HEK293 (cell line): ENCODE results near the gene ARNT2.

ENCODE experiments used
- HOXC10 ChIP-seq: sonication (generic); formaldehyde crosslinking; IDR thresholded peaks from 2 replicates; pipeline ENCODE4 v1.8.1; 2023; ENCODE audit warnings: mild to moderate bottlenecking, missing genetic modification reagents
- OVOL3 ChIP-seq: fragments of 450-650 bp; formaldehyde crosslinking; IDR thresholded peaks from 2 replicates; pipeline ENCODE4 v1.5.1; 2016; ENCODE audit warnings: missing biosample characterization, missing genetic modification characterization
- TRIM28 ChIP-seq: IDR thresholded peaks from 2 replicates; pipeline ENCODE4 v1.6.1; 2011; ENCODE audit warnings: low read length, control low read depth, borderline replicate concordance
- YY1 ChIP-seq: fragments of 450-650 bp; formaldehyde crosslinking; IDR thresholded peaks from 2 replicates; pipeline ENCODE4 v1.5.1; 2018; ENCODE audit warnings: missing biosample characterization, missing genetic modification characterization
- ZFP3 ChIP-seq: fragments of 450-650 bp; formaldehyde crosslinking; IDR thresholded peaks from 2 replicates; pipeline ENCODE4 v1.5.1; 2016; ENCODE audit warnings: low read depth, missing biosample characterization, missing genetic modification characterization
- ZNF121 ChIP-seq: fragments of 450-650 bp; formaldehyde crosslinking; IDR thresholded peaks from 2 replicates; pipeline ENCODE4 v1.5.1; 2016; ENCODE audit warnings: missing biosample characterization, missing genetic modification characterization
- ZNF23 ChIP-seq: fragments of 450-650 bp; formaldehyde crosslinking; IDR thresholded peaks from 2 replicates; pipeline ENCODE4 v1.5.1; 2016; ENCODE audit warnings: missing biosample characterization, missing genetic modification characterization, borderline replicate concordance
- ZNF274 ChIP-seq, 2 experiments: fragments of 200-500 bp in 1 of 2; fragments of 450-650 bp in 1 of 2; sonication (Bioruptor generic) in 1 of 2; formaldehyde crosslinking in 1 of 2; IDR thresholded peaks; 2 replicates each; pipeline versions ENCODE4 v1.5.1 to v1.6.1; 2014 to 2016; ENCODE audit warnings: borderline replicate concordance in 1 of 2, inconsistent platforms in 1 of 2, low read length in 1 of 2, missing biosample characterization in 1 of 2, missing genetic modification characterization in 1 of 2
- ZNF549 ChIP-seq: fragments of 450-650 bp; IDR thresholded peaks from 2 replicates; pipeline ENCODE4 v1.5.1; 2018; ENCODE audit warnings: missing biosample characterization, missing genetic modification characterization, mild to moderate bottlenecking, inconsistent platforms, moderate library complexity
- TF ChIP-seq, protein P1 (sequence below): fragments of 450-650 bp; formaldehyde crosslinking; IDR thresholded peaks from 2 replicates; pipeline ENCODE4 v1.5.1; 2016; ENCODE audit warnings: missing biosample characterization, missing genetic modification characterization
- TF ChIP-seq, protein P2 (sequence below): fragments of 450-650 bp; formaldehyde crosslinking; IDR thresholded peaks from 2 replicates; pipeline ENCODE4 v1.5.1; 2016; ENCODE audit warnings: missing biosample characterization, missing genetic modification characterization

DNA sequence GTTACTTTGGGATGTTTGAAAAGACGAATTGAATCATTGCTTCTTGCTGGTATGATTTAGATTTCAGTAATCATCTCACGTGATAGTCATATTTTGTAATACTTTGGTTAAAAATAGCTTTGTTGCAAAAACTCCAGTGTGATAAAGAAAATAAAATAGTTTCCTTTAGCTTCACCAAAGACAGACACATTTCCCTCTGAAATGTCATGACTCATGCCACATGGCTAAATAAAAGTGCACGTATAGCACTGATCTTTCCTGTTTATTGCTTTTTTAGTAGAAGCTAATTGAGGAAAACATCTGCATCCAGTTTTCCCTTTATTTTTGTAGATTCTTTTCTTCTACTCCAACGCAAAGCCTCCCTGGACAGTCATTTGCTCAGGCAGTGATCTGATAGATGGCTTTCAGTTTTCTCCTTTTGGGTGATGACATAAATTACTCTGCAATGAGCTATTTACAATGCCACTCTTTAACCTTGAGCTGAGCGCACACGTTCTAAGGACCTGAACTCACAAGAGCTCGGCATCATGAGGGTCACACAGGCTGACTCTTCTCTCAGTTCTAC is 84.9 kb downstream of the ARNT2 start:
- TF ChIP-seq, protein P1, sequence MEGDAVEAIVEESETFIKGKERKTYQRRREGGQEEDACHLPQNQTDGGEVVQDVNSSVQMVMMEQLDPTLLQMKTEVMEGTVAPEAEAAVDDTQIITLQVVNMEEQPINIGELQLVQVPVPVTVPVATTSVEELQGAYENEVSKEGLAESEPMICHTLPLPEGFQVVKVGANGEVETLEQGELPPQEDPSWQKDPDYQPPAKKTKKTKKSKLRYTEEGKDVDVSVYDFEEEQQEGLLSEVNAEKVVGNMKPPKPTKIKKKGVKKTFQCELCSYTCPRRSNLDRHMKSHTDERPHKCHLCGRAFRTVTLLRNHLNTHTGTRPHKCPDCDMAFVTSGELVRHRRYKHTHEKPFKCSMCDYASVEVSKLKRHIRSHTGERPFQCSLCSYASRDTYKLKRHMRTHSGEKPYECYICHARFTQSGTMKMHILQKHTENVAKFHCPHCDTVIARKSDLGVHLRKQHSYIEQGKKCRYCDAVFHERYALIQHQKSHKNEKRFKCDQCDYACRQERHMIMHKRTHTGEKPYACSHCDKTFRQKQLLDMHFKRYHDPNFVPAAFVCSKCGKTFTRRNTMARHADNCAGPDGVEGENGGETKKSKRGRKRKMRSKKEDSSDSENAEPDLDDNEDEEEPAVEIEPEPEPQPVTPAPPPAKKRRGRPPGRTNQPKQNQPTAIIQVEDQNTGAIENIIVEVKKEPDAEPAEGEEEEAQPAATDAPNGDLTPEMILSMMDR (tag by site-specific recombination), result no peak
- no peak for TF ChIP-seq TRIM28
- no peak for TF ChIP-seq ZNF274 (IDR thresholded peaks at IDR 0.05; ENCODE audit: low read length)
- TF ChIP-seq ZNF274 (tag by site-specific recombination; IDR thresholded peaks at IDR 0.05; ENCODE audit: borderline replicate concordance), result no peak
- TF ChIP-seq ZNF23, result no peak
- TF ChIP-seq, protein P2, sequence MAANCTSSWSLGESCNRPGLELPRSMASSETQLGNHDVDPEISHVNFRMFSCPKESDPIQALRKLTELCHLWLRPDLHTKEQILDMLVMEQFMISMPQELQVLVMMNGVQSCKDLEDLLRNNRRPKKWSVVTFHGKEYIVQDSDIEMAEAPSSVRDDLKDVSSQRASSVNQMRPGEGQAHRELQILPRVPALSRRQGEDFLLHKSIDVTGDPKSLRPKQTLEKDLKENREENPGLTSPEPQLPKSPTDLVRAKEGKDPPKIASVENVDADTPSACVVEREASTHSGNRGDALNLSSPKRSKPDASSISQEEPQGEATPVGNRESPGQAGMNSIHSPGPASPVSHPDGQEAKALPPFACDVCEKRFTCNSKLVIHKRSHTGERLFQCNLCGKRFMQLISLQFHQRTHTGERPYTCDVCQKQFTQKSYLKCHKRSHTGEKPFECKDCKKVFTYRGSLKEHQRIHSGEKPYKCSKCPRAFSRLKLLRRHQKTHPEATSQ (tag by site-specific recombination), result no peak
- TF ChIP-seq YY1 (tag by site-specific recombination), result no peak
- TF ChIP-seq OVOL3 (tag by site-specific recombination), result no peak
- no peak for TF ChIP-seq ZFP3 (tag by site-specific recombination)
- TF ChIP-seq ZNF549 (tag by site-specific recombination), result no peak
- no peak for TF ChIP-seq HOXC10 (CRISPR knock-in tag)
- no peak for TF ChIP-seq ZNF121 (tag by site-specific recombination)
